B cell (primary cell): ENCODE results near the gene ACOX2. TPM values are rescaled to one million over a fixed set of nuclear protein-coding genes. Genes with fewer than 3 reads are reported as not detected.

Experiments
- ATAC-seq: fragments of 200-7000 bp; cut with Tn5 transposase; one replicate; pipeline ENCODE4 v1.10.0; 2021; ENCODE audit warnings: low read depth, mild to moderate bottlenecking, moderate number of reproducible peaks, moderate library complexity
- CTCF ChIA-PET: fragments of 350-600 bp; sonication (Branson Sonifier 250); formaldehyde crosslinking; loops from one replicate; lab custom pipeline; 2021; ENCODE audit warnings: antibody characterized with exemption, inconsistent platforms; lab: Charles Lee
- POLR2A ChIA-PET: fragments of 350-600 bp; sonication (Branson Sonifier 250); formaldehyde crosslinking; loops from one replicate; lab custom pipeline; 2021; ENCODE audit warnings: antibody characterized with exemption; lab: Charles Lee
- DNase-seq: peaks from one replicate; pipeline ENCODE4 v3.0.0; 2013
- H2AFZ ChIP-seq: 2 replicates; pipeline ENCODE4 v1.6.1; 2012; ENCODE audit warnings: mild to moderate bottlenecking, low read depth, low read length; ENCODE audit not compliant: insufficient read depth, poor library complexity, severe bottlenecking
- H3K27ac ChIP-seq, 2 donors: 1 replicate in 1 of 2; 2 replicates in 1 of 2; pipeline ENCODE4 v1.5.1; 2012 to 2013; ENCODE audit warnings: low read length in 2 of 2, mild to moderate bottlenecking in 2 of 2, moderate library complexity in 1 of 2
- H3K27me3 ChIP-seq, 4 experiments: fragments of 200-600 bp in 1 of 4; sonication (generic) in 1 of 4; replicated peaks in 1 of 4; 1 replicate in 2 of 4; 2 replicates in 2 of 4; pipeline versions ENCODE4 v1.6.1 to v1.7.0; 2013 to 2016; ENCODE audit warnings: low read length in 3 of 4, mild to moderate bottlenecking in 2 of 4, mixed read lengths in 1 of 4, moderate library complexity in 1 of 4; ENCODE audit not compliant: insufficient read depth in 4 of 4, control insufficient read depth in 3 of 4; ENCODE audit errors: control extremely low read depth in 1 of 4
- H3K36me3 ChIP-seq, 2 experiments: replicated peaks in 1 of 2; 1 replicate in 1 of 2; 2 replicates in 1 of 2; pipeline versions ENCODE4 v1.6.1 to v1.7.1; 2013; ENCODE audit warnings: low read length in 1 of 2; ENCODE audit not compliant: insufficient read depth in 2 of 2, control insufficient read depth in 1 of 2; ENCODE audit errors: control extremely low read depth in 1 of 2, extremely low read depth in 1 of 2
- H3K4me1 ChIP-seq, 2 donors: fragments of 200-600 bp in 1 of 2; sonication (generic) in 1 of 2; 1 replicate in 1 of 2; 2 replicates in 1 of 2; pipeline versions ENCODE4 v1.5.1 to v1.6.1; 2013 to 2017; ENCODE audit warnings: low read length in 2 of 2; ENCODE audit not compliant: control insufficient read depth in 2 of 2, insufficient read depth in 2 of 2
- H3K4me2 ChIP-seq: replicated peaks from 2 replicates; pipeline ENCODE3; 2012; ENCODE audit warnings: mild to moderate bottlenecking, low read depth, low read length; ENCODE audit not compliant: poor library complexity, severe bottlenecking
- H3K4me3 ChIP-seq, 5 experiments: fragments of 200-600 bp in 1 of 5; sonication (generic) in 1 of 5; 1 replicate in 3 of 5; 2 replicates in 2 of 5; pipeline versions ENCODE4 v1.5.1 to v1.7.0; 2011 to 2016; ENCODE audit warnings: low read length in 4 of 5, mild to moderate bottlenecking in 4 of 5, low read depth in 2 of 5, control low read depth in 1 of 5, moderate library complexity in 1 of 5; ENCODE audit not compliant: insufficient read depth in 1 of 5; ENCODE audit errors: control extremely low read depth in 1 of 5, extremely low read depth in 1 of 5
- H3K79me2 ChIP-seq: fragments of 200-600 bp; sonication (generic); one replicate; pipeline ENCODE4 v1.6.0; 2016; ENCODE audit warnings: low read length; ENCODE audit not compliant: control insufficient read depth, insufficient read depth
- H3K9ac ChIP-seq: fragments of 200-600 bp; sonication (generic); 2 replicates; pipeline ENCODE4 v1.6.1; 2017; ENCODE audit warnings: mild to moderate bottlenecking, low read length, moderate library complexity
- H3K9me3 ChIP-seq, 3 donors: one replicate each; pipeline versions ENCODE4 v1.6.1 to v1.7.1; 2013; ENCODE audit warnings: low read length in 2 of 3; ENCODE audit not compliant: control insufficient read depth in 2 of 3, insufficient read depth in 1 of 3; ENCODE audit errors: control extremely low read depth in 1 of 3
- H4K20me1 ChIP-seq: 2 replicates; pipeline ENCODE4 v1.6.0; 2012; ENCODE audit warnings: mild to moderate bottlenecking, low read length; ENCODE audit not compliant: insufficient read depth, control insufficient read depth, poor library complexity, severe bottlenecking
- H3K27ac Mint-ChIP-seq: one replicate; pipeline ENCODE4 v1.8.0; 2021; ENCODE audit warnings: mixed read lengths
- H3K27me3 Mint-ChIP-seq: one replicate; pipeline ENCODE4 v1.8.0; 2021; ENCODE audit warnings: mixed read lengths
- H3K4me1 Mint-ChIP-seq: one replicate; pipeline ENCODE4 v1.8.0; 2021; ENCODE audit warnings: mixed read lengths
- H3K4me3 Mint-ChIP-seq: one replicate; pipeline ENCODE4 v1.8.0; 2021; ENCODE audit warnings: mixed read lengths
- H3K9me3 Mint-ChIP-seq: one replicate; pipeline ENCODE4 v1.8.0; 2022; ENCODE audit warnings: mixed read lengths; ENCODE audit not compliant: insufficient read depth
- CTCF ChIP-seq: fragments of 200-600 bp; IDR thresholded peaks from one replicate; pipeline ENCODE4 v1.8.0; 2022; ENCODE audit warnings: antibody characterized with exemption, mild to moderate bottlenecking
- EZH2 ChIP-seq: IDR thresholded peaks from 2 replicates; pipeline ENCODE4 v1.6.1; 2012; ENCODE audit warnings: borderline replicate concordance, low read depth, mild to moderate bottlenecking, moderate library complexity, low read length; ENCODE audit not compliant: insufficient read depth, poor library complexity, severe bottlenecking
- WGBS: methylation state at CpG from one replicate; pipeline ENCODE4 v1.1.5; 2013; ENCODE audit warnings: missing lambda C conversion rate; ENCODE audit not compliant: insufficient coverage; 5-methylcytosine and 5-hydroxymethylcytosine counted together
- intact Hi-C: fragments of 100-400 bp; cut with micrococcal nuclease; formaldehyde crosslinking; loops from one replicate; pipeline ENCODE4 v1.10.0; 2022
- polyA plus RNA-seq: library from polyadenylated mRNA; depleted of rRNA; stranded (reverse); fragments of >200 nt; gene quantifications from 2 replicates; pipeline ENCODE4 v1.2.3, GENCODE V29; 2012
- total RNA-seq, 2 donors: library from RNA; stranded (reverse); fragments of 120-200 nt in 1 of 2; gene quantifications; 1 replicate in 1 of 2; 2 replicates in 1 of 2; pipeline versions ENCODE4 v1.2.3 to v1.2.4, GENCODE V29; 2013 to 2022

The ACOX2 gene
- total and polyA plus RNA-seq, 2 donors (not counting 1 experiment from before 2014, with no cell fraction given): not detected

DNA sequence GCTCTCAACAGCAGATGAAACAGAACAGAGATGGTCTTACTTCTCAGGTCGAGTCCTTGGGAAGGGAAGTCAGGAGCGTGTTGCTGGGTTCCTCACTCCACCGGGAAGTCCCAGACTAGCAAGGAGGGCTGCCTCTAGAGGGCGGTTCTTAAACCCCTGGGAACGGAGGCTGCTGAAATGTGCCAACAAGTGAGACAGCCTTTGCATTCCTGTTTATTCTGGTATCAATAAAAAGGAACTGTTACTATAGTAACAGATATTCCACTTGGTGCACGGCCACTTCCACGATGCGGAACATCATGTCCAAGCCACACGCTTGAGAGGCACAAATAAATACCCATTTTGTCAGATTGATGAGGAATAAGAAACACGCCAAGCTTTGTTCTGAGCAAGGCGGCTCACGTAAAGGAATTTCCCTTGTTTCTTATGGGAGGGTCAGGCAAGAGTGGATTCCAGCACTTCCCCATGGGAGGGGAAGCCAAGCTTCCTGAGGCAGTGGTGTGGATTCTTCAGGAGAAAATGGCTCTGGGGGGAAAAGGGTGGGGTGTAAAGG lies 40.4 kb upstream of the ACOX2 start, which contains the start of gene FAM107A:
TSS of gene FAM107A (minus strand) at position 123 of the 553 bp plus-strand sequence. CDS start 7,531 bp downstream, outside the sequence.
- ATAC-seq (no peak), DNase-seq (no peak)
- H3K4me2 ChIP-seq: no peak within 1 kb of the TSS
- no peak within 1 kb of the TSS for H3K9ac ChIP-seq
- no peak within 1 kb of the TSS for H3K4me3 Mint-ChIP-seq
- intact Hi-C loops: no loop called here
- no peak within 1 kb of the TSS for H3K4me3 ChIP-seq
- no peak within 1 kb of the TSS for H3K27ac ChIP-seq
- H3K27me3 ChIP-seq: peaks cover 0 to 6% (median 0%) of the 10 kb centered on the region in 4 experiments
- TF ChIP-seq EZH2 (no peak), CTCF (no peak)
- peaks cover 5% of the 10 kb centered on the region for H3K4me1 Mint-ChIP-seq
- no peak within 1 kb of the TSS for H2AFZ ChIP-seq
- ChIA-PET POLR2A (no interaction called here), CTCF (interaction anchor here (0.9 to 1.0 kb wide), 3 partner anchors 9 to 64 kb away, joined by 3 to 4 read pairs (median 4); no protein-coding TSS in a partner anchor)
- no peaks in the 10 kb centered on the region for H3K9me3 ChIP-seq
- no peaks in the 10 kb centered on the region for H3K4me1 ChIP-seq
- no peaks in the 10 kb centered on the region for H4K20me1 ChIP-seq
- H3K9me3 Mint-ChIP-seq: no peaks in the 10 kb centered on the region
- WGBS: 63% methylated on average over 9 of the region's 12 CpGs
- H3K36me3 ChIP-seq: no peaks in the 10 kb centered on the region
- peaks cover 16% of the 10 kb centered on the region for H3K27me3 Mint-ChIP-seq
- H3K27ac Mint-ChIP-seq: no peak within 1 kb of the TSS
- no peaks in the 10 kb centered on the region for H3K79me2 ChIP-seq

GRCh38 chr3:58576716-58577115 lies 39.7 kb upstream of the ACOX2 start:
- Mint-ChIP-seq H3K27me3 (peaks cover 16% of the 10 kb centered on the region), H3K9me3 (no peaks in the 10 kb centered on the region), H3K4me3 (no peak overlapping the region), H3K27ac (no peak overlapping the region), H3K4me1 (peaks cover 3% of the 10 kb centered on the region)
- Histone ChIP-seq H3K4me2 (no peak overlapping the region), H4K20me1 (no peaks in the 10 kb centered on the region), H3K9ac (no peak overlapping the region), H3K27me3 (peaks cover 0 to 6% (median 0%) of the 10 kb centered on the region in 4 experiments), H3K4me1 (no peaks in the 10 kb centered on the region), H2AFZ (no peak overlapping the region), H3K27ac (no peak overlapping the region), H3K9me3 (no peaks in the 10 kb centered on the region), H3K4me3 (no peak overlapping the region), H3K79me2 (no peaks in the 10 kb centered on the region), H3K36me3 (no peaks in the 10 kb centered on the region)
- no peak for ATAC-seq
- ChIA-PET CTCF (interaction anchor here (0.9 kb wide), 1 partner anchor 8 kb away, joined by 4 read pairs; no protein-coding TSS in a partner anchor), POLR2A (no interaction called here)
- intact Hi-C loops: no loop called here
- no peak for DNase-seq
- TF ChIP-seq CTCF (no peak), EZH2 (no peak)
- WGBS: 100% methylated on average over 3 of the region's 6 CpGs
